ENCODE data around the gene CD300LD.

DNA sequence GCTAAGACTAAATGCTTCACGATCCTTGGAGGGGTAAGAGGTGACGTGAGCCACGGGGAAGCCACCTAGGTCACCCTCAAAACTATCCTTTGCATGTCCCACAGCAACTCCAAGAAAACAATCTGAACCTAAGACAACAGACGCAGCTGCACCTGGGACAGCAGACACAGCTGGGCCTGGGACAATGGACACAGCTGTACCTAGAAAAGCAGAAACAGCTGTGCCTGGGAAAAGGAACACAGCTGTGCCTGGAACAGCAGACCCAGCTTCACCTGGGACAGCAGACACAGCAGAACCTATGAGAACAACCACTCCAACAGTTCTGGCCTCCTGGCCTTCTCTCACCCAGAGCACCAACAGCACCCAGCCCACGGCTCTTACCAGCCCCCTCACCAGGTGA, 11.7 kb upstream of the CD300LD start:
- TF ChIP-seq, protein P1, sequence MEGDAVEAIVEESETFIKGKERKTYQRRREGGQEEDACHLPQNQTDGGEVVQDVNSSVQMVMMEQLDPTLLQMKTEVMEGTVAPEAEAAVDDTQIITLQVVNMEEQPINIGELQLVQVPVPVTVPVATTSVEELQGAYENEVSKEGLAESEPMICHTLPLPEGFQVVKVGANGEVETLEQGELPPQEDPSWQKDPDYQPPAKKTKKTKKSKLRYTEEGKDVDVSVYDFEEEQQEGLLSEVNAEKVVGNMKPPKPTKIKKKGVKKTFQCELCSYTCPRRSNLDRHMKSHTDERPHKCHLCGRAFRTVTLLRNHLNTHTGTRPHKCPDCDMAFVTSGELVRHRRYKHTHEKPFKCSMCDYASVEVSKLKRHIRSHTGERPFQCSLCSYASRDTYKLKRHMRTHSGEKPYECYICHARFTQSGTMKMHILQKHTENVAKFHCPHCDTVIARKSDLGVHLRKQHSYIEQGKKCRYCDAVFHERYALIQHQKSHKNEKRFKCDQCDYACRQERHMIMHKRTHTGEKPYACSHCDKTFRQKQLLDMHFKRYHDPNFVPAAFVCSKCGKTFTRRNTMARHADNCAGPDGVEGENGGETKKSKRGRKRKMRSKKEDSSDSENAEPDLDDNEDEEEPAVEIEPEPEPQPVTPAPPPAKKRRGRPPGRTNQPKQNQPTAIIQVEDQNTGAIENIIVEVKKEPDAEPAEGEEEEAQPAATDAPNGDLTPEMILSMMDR (IDR thresholded peaks at IDR 0.05), result no peak
- no peak for TF ChIP-seq POLR2A (IDR thresholded peaks at IDR 0.05)

All from Peyer's patch (tissue), 4 donors.